RCC 7860 (cell line): Measurements from ENCODE around the gene HOXB3.

Experiments used
- DNase-seq: peaks from one replicate; pipeline ENCODE4 v3.0.0-alpha.2; 2015; ENCODE audit warnings: low spot score
- FAIRE-seq: peaks from 2 replicates; lab custom pipeline; 2012; peaks lifted over from hg19 to GRCh38; lab: Jason Lieb, UNC

HOXB3 gene

GRCh38 chr17:48589831-48590606, at the start of gene HOXB3:
Gene HOXB3, minus strand, starts transcription at chr17:48590241. Its CDS starts 37,767 bp downstream, at chr17:48552474.
- FAIRE-seq, result no peak
- no peak for DNase-seq

DNA sequence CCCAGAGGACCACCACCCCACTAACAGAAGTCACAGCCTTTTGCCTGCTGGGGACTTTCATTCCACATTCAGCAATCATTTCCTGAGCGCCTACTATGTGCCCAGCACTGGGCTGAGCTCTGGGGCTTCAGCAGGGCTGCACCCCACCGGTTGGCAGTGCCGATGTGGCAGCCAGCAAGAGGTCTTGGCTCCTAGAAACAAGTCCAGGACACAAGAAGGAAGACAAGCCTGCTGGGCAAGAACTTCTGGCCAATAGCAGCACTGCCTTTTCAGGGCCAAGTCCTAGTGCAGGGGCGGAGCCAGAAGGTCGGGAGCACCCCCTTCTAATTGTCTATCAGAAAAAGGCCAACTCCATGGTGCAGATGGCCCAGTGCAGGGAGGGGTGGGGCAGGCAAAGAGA, 49.1 kb upstream of the HOXB3 start:
- no peak for DNase-seq
- no peak for FAIRE-seq

- DNase-seq (peak; percentile 89), FAIRE-seq (peak; percentile 89)
These were observed 47.6 kb upstream of the HOXB3 start for GRCh38 chr17:48637323-48638260.

GRCh38 chr17:48636177-48637018, 46.4 kb upstream of the HOXB3 start:
- FAIRE-seq (no peak), DNase-seq (peak; percentile 56)

GRCh38 chr17:48634493-48635208, 44.6 kb upstream of the HOXB3 start:
- no peak for FAIRE-seq

DNA sequence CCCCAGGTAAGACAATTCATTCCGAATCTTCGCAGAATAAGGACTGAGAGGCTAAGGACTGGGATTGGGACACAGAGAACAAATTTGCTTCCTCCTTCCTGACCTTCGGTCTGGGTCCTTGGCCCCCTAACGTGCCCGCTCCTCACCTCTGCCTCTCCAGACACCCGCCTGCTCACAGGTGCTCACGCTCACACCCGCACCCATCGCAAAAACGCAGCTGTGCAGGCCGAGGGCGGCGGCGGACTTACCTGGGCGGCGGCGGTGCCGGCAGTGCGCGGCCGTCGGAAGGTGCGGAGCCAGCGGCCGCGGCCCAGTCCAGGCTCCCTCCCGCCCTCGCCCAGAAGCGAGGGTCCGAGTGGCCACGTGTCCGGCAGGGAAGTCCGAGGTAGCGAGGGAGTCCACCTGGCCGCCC, 43.2 kb upstream of the HOXB3 start:
- DNase-seq (no peak), FAIRE-seq (no peak)

More at GRCh38 chr17:48634493-48635208, 44.6 kb upstream of the HOXB3 start:
- DNase-seq, result no peak

DNA sequence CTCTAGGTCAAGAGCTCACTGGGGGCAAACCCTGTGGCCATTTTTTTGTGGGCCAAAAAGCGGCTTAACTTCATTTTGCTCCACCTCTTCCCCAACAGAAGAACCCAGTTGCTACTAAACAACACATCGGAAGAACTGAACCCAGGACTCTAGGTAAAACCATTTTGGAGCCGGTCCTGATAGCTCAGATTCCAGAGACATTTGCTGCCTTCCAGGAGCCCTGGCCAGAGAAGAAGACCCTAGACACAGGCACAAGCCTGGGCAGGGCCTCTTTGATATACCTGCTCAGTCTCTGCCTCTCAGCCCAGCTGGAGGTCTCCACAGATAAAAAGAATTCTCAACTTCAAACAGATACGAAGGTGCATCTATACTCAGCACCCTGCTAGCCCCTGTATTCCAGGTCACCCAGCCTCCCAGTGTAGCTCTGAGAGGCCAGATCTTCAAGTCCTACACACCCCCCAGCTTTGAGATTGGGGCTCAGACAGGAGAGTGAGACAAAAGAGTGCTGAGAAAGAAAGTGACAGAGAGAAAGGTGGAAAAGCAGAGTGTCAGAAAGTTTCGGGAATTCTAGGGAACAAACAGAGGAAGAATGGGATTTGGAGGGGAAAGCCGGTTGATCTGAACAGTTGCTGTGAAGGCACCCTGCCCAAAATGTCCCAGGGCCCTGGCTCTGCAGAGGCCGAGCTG, 42.7 kb upstream of the HOXB3 start:
- DNase-seq, result no peak
- no peak for FAIRE-seq

DNA sequence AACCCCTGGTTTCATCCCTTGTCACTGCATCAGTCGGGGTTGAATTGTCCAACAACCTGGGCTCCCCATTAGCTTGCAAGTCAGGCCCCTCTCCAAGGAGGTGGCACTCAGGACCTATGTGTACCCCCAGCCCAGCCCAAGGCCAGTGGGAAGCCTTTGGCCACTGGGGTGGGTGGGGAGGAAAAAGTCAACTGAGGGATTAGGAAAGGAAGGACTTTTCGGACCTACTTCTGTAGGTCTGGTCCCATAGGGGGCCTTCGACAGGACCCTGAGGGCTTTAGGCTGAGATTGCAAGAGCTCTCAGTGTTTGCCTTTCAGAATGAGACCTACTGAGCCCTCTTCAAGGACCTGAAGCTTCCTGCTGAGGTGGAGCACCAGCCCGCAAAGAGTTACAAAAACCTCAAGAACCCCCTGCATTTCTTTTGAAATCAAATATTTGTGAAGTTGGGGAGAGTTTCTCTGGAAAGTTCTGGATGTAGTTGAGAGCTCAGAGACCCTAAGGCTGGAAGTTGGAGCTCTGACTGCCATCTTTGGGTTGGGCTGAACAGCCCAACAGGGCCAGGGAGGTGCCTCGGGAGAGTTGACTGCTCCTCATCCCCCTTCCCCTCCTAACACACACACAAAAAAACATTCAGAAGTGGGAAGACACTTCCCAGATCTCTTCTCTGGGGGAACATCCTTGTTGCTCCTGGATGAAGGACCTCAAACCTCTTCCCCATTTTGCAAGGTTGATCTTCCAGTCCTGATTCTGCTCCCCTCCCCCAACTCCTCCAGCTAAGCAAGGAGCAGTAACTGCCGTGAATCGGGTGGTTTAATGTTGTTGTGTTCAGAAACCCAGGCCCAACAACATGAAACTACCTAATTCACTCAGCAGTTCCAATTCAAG, 41.9 kb upstream of the HOXB3 start:
- FAIRE-seq, result no peak
- no peak for DNase-seq

DNA sequence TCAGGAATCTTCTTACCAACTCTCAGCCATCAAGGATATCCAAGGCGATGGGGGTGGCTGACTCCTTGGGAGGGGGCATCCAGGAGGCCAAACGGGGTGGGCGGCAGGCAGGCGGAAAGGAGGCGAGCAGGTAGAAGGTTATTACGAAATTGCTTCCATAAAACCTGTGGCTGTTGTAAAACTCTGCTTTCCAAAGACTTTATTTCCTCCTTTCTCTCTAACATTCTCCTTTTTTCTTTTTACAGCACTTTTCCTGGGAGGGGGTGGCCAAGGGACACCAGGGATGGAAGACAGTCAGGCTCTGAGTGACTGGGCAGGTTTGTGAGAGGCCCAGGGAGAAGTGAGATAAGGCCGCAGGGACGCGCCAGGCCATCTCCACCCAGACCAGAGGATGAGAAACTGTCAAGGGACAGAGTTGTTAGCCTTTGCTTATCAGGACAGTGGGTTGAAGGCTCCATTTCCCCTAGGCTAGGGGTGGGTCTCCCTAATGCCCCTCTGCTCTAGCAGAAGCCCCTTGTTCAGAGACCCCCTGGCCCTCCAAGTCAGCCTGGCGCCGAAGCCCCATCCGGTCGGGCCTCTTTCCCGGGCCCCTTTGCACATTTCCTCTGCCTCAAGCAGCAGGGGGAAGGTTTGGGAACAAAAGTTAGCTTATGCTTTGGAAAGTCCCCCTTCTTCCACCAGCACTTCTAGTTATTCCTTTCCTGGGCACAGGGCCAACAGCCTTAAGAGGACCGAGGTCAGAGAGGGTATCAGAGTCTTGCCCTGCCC, 41.1 kb upstream of the HOXB3 start:
- FAIRE-seq (no peak), DNase-seq (no peak)

GRCh38 chr17:48630009-48630924, 40.2 kb upstream of the HOXB3 start:
- DNase-seq (no peak), FAIRE-seq (no peak)

DNA sequence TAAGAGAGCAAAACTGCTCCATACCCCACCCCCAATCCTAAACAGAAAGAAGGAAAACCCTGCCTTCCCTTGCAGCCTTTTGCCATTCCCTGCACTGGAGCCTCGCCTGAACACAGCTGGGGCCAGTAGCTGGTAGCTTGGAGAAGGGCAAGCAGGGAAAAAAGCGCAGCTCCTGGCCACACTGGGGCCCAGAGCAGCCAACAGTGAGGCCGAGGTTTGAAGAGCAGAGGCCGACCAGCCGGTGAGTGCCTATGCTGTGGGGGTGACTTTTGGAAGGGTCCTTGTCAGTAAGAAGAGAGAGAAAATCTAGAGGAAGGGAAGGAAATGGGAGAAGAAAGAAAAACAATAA, 39.3 kb upstream of the HOXB3 start:
- FAIRE-seq (no peak), DNase-seq (no peak)

- FAIRE-seq (no peak), DNase-seq (no peak)
These were observed 38.8 kb upstream of the HOXB3 start for GRCh38 chr17:48628649-48629410.

GRCh38 chr17:48627623-48628521, 37.8 kb upstream of the HOXB3 start:
- no peak for FAIRE-seq

DNA sequence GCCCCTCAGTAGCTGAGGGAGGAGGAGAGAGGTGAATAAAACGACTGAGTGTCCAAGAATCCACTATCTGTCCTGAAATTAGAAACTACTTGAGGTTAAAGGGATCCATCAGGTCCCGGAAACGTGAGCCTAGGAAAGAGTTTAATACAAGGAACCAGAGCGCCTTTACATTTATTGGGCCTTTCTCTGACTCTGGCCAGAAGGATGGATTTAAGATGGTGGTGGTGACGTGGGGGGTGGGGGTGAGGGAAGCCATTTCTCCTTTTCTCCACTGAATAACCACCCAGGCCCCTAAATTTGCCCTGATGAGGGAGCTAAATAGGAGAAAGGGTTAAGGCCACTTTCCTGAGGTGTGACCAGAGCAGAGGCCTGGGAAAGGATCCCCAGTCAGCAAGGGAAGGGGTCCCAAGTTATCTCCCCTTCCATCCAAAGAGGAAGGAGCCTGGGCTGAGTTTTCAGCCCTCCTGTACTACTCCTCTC, 37.1 kb upstream of the HOXB3 start:
- FAIRE-seq (no peak), DNase-seq (no peak)

More at GRCh38 chr17:48627623-48628521, 37.8 kb upstream of the HOXB3 start:
- DNase-seq, result no peak
